GM20431 (cell line): Measurements from ENCODE around the gene EDEM3.
"Not testable (repeated sequence)": the region's sequence is repeated elsewhere in the genome, so short reads cannot be mapped to it uniquely, and the experiment has no call there.

ENCODE experiments used
- in situ Hi-C: fragments of 300-500 bp; cut with MseI, MboI; formaldehyde crosslinking; loops from one replicate; pipeline ENCODE4 v1.15.0; 2020; ENCODE audit warnings: low sequenced_read_pairs; ENCODE audit not compliant: unreplicated experiment

EDEM3 gene

GRCh38 chr1:184680611-184681225, 73.9 kb downstream of the EDEM3 start:
- in situ Hi-C loops: not testable (repeated sequence)

- in situ Hi-C loops: not testable (repeated sequence)
Observed at GRCh38 chr1:184679472-184679871, 75.2 kb downstream of the EDEM3 start.

GRCh38 chr1:184677344-184677743, 77.3 kb downstream of the EDEM3 start:
- in situ Hi-C loops: no loop called here

- in situ Hi-C loops: no loop called here
Observed at GRCh38 chr1:184673305-184673704, 81.4 kb downstream of the EDEM3 start.

GRCh38 chr1:184672013-184672726, 82.5 kb downstream of the EDEM3 start:
- in situ Hi-C loops: no loop called here

GRCh38 chr1:184669391-184669790, 85.3 kb downstream of the EDEM3 start:
- in situ Hi-C loops: no loop called here

GRCh38 chr1:184665360-184665759, 89.3 kb downstream of the EDEM3 start:
- in situ Hi-C loops: no loop called here

- in situ Hi-C loops: no loop called here
Observed at GRCh38 chr1:184664661-184665060, 90.0 kb downstream of the EDEM3 start.

GRCh38 chr1:184664042-184664660, 90.5 kb downstream of the EDEM3 start:
- in situ Hi-C loops: no loop called here

- in situ Hi-C loops: no loop called here
Observed at GRCh38 chr1:184661801-184662200, 92.9 kb downstream of the EDEM3 start.

- in situ Hi-C loops: no loop called here
Observed at GRCh38 chr1:184660462-184661191, 94.0 kb downstream of the EDEM3 start.

GRCh38 chr1:184658055-184658454, 96.6 kb downstream of the EDEM3 start:
- in situ Hi-C loops: no loop called here

GRCh38 chr1:184656221-184656620, 98.4 kb downstream of the EDEM3 start:
- in situ Hi-C loops: no loop called here

- in situ Hi-C loops: no loop called here
Observed at GRCh38 chr1:184655185-184655584, 99.5 kb downstream of the EDEM3 start.

GRCh38 chr1:184650177-184650866, 104.3 kb downstream of the EDEM3 start:
- in situ Hi-C loops: no loop called here

GRCh38 chr1:184649451-184649888, 105.2 kb downstream of the EDEM3 start:
- in situ Hi-C loops: no loop called here

- in situ Hi-C loops: no loop called here
Observed at GRCh38 chr1:184648856-184649201, 105.8 kb downstream of the EDEM3 start.

- in situ Hi-C loops: no loop called here
Observed at GRCh38 chr1:184648160-184648855, 106.3 kb downstream of the EDEM3 start.

- in situ Hi-C loops: no loop called here
Observed at GRCh38 chr1:184647471-184647870, 107.2 kb downstream of the EDEM3 start.

GRCh38 chr1:184646824-184647223, 107.8 kb downstream of the EDEM3 start:
- in situ Hi-C loops: no loop called here
